B cell (primary cell): ENCODE data around the gene TRIAP1.

ENCODE experiments used
- EZH2 ChIP-seq: IDR thresholded peaks from 2 replicates; pipeline ENCODE4 v1.6.1; 2012; ENCODE audit warnings: borderline replicate concordance, low read depth, mild to moderate bottlenecking, moderate library complexity, low read length; ENCODE audit not compliant: insufficient read depth, poor library complexity, severe bottlenecking
- TF ChIP-seq, protein P1 (sequence below): fragments of 200-600 bp; IDR thresholded peaks from one replicate; pipeline ENCODE4 v1.8.0; 2022; ENCODE audit warnings: antibody characterized with exemption, mild to moderate bottlenecking

- TF ChIP-seq, protein P1, sequence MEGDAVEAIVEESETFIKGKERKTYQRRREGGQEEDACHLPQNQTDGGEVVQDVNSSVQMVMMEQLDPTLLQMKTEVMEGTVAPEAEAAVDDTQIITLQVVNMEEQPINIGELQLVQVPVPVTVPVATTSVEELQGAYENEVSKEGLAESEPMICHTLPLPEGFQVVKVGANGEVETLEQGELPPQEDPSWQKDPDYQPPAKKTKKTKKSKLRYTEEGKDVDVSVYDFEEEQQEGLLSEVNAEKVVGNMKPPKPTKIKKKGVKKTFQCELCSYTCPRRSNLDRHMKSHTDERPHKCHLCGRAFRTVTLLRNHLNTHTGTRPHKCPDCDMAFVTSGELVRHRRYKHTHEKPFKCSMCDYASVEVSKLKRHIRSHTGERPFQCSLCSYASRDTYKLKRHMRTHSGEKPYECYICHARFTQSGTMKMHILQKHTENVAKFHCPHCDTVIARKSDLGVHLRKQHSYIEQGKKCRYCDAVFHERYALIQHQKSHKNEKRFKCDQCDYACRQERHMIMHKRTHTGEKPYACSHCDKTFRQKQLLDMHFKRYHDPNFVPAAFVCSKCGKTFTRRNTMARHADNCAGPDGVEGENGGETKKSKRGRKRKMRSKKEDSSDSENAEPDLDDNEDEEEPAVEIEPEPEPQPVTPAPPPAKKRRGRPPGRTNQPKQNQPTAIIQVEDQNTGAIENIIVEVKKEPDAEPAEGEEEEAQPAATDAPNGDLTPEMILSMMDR = no peak
- TF ChIP-seq EZH2 = no peak
Measured at GRCh38 chr12:120468821-120469449, 22.8 kb upstream of the TRIAP1 start.
